Measurements from ENCODE around the gene CNTN5.

CNTN5 gene

DNA sequence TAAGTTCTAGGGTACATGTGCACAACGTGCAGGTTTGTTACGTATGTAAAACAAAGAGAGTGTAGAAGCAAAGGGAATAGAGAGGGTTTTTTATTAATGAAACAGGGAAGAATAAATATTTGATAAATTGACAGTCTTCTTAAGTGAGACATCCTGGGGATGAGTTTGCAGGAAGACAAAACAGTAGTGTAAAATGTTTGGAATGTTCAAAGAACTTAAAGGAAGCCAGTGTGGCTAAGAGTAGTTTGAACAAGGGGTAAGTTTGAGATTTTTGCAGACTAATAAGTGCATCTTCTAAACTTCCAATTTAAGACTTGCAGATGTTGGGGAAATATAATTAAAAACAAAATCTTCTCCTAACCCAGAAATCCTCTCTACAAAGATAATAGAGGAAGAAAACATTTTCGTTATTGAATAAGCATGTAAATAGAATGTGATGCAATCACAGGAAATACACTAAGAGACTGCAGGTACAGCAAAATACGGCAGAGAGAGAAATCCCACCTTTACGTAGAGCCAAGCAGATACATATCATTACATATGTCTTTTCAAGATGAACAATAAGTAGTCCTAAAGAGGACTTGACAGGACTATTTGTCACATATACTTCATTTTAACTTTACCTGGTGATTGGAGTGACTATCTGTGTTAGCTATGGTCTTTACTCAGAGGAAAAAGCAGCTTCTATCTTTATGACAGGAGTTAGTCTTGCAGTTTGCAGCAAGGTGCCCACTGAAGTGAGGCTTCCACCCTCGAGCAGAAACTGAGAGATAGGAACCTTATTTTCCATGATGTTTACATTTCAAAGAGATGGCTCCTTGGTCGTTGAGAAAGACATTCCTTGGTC, 402.1 kb downstream of the CNTN5 start:
- H3K4me3 ChIP-seq (ENCODE audit: low read length) = no peak overlapping the region
- TF ChIP-seq ZNF274 (IDR thresholded peaks at IDR 0.05; ENCODE audit: low read depth, low read length) = no peak

DNA sequence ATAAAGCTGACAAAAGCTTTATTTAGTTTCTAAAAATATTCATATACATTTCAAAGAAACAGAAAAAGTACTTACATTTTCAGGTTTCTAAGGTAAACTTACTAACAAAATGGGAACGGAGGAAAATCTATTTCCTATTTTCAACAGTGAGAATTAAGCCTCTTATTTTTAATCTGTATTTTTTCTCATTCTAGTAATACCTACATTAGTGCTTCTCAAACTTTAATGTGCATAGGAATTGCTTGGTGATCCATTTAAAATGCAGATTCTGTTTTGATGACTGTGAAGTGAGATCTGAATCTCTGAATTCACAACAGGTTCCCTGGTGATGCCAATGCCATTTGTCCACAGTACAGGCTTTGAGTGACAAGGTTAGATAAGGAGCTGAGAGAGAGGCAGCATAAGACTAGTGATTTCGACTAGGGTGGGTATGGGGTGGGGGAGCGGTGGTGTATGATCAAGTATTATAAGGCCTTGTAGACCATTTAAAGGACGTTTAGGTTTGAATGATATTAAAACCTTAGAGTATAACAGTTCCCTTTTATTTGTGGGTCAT, 402.8 kb downstream of the CNTN5 start:
- TF ChIP-seq ZNF274 (IDR thresholded peaks at IDR 0.05; ENCODE audit: low read depth, low read length) = no peak
- H3K4me3 ChIP-seq (ENCODE audit: low read length) = no peak overlapping the region

DNA sequence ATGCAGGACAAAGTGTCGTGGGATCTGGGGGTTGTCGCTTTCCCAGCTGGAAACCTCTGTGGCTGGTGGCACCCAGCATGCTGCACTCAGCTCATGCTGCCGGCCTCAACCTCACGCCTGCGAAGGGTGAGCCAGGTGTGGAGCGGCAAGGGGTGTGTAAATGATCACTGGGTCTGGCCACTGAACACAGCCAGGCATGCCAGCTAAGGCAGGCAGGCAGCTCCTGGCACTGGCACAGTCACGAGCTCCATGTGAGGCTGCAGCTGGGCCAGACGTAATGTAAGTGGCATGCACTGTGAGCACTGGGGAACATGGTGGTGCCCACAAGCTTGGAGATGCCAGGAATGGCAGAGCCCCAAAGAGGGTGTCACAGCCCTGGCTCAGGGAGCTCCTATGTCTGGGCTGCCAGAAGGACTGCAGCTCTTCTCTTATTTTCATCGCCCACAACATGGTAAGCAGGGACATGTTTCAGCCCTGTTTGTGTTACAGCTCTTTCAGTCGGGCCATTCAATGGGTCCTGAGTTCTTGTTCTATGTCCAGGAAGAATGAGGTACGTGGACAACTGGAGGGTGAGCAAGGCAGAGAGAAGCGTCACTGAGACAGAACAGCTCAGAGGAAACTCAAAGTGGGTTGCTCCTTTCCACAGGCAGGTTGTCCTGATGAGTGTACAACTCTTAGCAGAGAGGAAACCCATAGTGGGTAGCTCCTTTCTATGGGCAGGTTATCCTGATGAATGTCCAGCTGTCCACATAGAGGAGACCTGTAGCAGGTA, 403.8 kb downstream of the CNTN5 start:
- H3K4me3 ChIP-seq (ENCODE audit: low read length) = no peak overlapping the region
- TF ChIP-seq ZNF274 (IDR thresholded peaks at IDR 0.05; ENCODE audit: low read depth, low read length) = no peak

DNA sequence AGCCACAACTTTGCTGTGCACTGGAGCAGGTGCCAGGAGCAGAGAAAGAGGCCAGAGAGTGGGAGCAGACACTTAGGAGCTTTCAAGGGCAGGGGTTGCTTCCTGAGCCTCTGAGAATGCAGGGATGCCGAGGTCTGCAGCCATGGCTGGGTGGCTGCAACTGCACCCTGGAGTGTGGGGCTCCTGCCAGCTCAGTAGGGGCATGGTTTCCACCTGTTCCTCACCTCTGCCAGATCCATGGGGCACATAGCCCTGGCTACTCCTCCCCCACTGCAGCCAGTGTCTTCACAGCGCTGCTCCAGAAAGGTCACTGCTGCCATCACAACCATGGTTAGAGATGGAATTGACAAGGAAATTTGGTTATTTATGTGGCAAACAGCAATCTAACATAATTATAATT, 404.8 kb downstream of the CNTN5 start:
- no peak for TF ChIP-seq ZNF274 (IDR thresholded peaks at IDR 0.05; ENCODE audit: low read depth, low read length)

DNA sequence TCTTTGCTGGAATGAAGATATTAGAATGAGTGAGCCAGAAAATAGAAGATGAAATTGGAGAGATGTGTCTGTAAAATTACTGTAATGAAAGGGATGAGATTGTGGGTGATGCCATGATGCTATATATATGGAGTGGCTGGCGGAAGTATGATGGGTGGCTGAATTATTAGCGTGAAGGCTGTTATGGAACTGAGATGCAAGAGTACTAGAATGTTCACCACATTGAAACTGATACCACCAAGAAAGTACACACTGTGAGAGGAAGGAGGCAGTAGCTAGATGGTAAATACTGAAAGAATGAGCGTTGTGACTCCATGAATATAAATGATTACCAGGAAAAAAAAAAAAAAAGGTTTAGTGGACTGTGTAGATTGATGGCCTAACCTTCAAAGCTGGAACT, 411.9 kb downstream of the CNTN5 start:
- no peak overlapping the region for H3K4me3 ChIP-seq (ENCODE audit: low read length)
- no peak for TF ChIP-seq ZNF274 (IDR thresholded peaks at IDR 0.05; ENCODE audit: low read depth, low read length)

More for the DNA sequence above, 404.8 kb downstream of the CNTN5 start:
- no peak overlapping the region for H3K4me3 ChIP-seq (ENCODE audit: low read length)

DNA sequence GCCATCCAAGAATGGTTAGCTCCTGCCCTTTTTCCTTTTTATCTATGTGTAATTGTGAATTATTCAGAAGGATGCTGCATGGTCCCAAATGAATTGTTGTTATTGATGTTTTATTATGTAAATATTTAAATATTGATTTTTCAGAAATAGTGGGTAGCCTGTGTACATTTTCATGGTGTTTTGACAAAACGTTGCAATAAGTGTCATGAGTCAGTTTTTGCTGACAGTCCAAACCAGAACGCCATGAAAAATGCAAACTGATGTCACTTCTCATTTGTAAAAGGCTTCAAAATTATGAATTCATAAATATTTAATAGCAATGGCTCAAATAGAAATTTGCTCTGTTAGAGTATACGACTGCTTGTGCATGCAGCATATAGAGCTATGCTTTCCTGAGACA, 422.5 kb downstream of the CNTN5 start:
- no peak for TF ChIP-seq ZNF274 (IDR thresholded peaks at IDR 0.05; ENCODE audit: low read depth, low read length)
- H3K4me3 ChIP-seq (ENCODE audit: low read length) = no peak overlapping the region

DNA sequence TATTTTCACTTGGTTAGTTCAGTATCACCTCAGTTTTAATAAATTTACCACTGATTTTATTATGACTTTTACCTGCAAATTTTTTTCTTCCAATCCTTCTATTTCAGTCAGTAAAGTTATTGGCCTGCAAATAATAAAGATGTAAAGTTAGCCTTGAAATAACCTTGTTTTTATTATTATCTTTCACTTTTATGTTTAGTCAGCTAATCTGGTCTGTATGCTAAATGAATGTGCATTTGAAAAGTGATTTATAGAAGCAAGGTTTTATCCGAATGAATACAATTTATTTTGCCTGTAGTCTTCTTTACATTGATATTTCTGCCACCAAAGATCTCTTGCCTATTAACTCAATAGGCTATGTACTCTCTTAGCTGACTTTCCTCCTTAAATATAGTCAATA, 425.7 kb downstream of the CNTN5 start:
- TF ChIP-seq ZNF274 (IDR thresholded peaks at IDR 0.05; ENCODE audit: low read depth, low read length) = no peak
- no peak overlapping the region for H3K4me3 ChIP-seq (ENCODE audit: low read length)

DNA sequence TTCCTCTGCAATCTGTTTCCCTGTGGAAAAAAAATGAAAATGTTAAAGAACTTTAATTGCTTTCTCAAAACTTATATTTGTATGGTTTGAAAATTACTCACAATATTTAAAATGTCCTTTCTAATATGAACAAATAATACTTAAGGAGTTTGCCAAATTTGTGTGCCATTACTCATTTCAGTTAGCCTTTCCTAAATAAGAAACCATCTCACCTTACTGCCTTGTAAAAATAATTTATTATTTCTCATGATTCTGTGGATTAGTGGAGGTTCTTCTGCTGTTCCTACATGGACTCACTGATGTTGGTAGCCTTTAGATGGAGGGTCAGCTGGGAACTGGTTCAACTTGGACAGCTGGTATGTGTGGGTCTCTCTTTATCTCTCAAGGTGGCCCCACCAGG, 428.6 kb downstream of the CNTN5 start:
- H3K4me3 ChIP-seq (ENCODE audit: low read length) = no peak overlapping the region
- TF ChIP-seq ZNF274 (IDR thresholded peaks at IDR 0.05; ENCODE audit: low read depth, low read length) = no peak

DNA sequence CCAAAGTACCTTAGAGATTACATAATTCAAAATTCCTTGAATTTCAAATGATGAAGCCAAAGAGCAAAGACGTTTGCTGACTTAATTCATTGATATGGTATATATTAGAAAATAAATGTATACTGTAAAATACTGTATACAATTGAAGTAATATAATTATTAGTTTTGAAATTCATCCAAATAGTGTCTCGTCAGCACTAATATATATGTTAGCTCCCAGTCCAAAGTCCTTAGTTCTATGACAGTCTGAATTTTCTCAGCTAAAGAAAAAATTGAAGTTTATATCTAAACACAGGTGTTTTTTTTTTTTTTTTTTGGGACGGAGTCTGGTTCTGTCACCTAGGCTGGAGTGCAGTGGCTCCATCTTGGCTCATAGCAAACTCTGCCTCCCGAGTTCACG, 431.3 kb downstream of the CNTN5 start:
- no peak for TF ChIP-seq ZNF274 (IDR thresholded peaks at IDR 0.05; ENCODE audit: low read depth, low read length)
- H3K4me3 ChIP-seq (ENCODE audit: low read length) = no peak overlapping the region

DNA sequence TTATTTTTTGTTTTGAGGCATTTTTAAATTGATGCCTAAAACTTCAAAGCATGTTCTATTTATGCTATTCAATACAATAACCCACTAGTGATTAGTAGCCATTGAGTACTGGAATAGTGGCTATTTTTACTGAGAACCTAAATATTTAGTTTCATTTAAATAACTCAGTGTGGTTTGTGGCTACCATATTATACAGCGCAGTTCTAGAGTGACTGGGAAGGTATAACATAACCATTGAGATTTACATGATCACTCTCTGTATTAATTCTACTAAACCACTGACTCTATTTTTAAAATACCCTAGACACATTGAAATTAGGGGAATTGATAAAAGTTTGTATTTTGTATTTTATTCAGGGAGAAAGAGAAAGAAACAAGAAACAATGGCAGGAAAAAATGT, 441.2 kb downstream of the CNTN5 start:
- no peak overlapping the region for H3K4me3 ChIP-seq (ENCODE audit: low read length)
- TF ChIP-seq ZNF274 (IDR thresholded peaks at IDR 0.05; ENCODE audit: low read depth, low read length) = no peak

DNA sequence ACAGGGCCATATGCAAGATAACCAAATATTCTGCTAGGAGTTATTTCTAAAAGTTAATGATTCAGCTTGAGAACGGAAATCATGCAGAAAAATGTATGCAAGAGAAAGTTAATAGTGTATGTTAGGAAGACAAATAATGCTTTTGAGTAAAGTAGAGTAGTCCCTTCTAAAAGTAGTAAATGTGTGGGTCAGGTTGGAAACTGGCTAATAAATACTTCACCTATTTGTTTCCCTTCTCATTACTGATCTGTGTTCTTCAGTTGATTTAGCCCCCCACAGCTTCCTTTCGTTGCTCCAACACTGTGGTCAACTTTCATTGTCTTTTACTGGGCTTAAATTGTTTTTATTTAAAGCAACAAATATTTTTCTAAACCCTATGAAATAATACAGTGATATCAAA, 444.2 kb downstream of the CNTN5 start:
- no peak overlapping the region for H3K4me3 ChIP-seq (ENCODE audit: low read length)
- TF ChIP-seq ZNF274 (IDR thresholded peaks at IDR 0.05; ENCODE audit: low read depth, low read length) = no peak

DNA sequence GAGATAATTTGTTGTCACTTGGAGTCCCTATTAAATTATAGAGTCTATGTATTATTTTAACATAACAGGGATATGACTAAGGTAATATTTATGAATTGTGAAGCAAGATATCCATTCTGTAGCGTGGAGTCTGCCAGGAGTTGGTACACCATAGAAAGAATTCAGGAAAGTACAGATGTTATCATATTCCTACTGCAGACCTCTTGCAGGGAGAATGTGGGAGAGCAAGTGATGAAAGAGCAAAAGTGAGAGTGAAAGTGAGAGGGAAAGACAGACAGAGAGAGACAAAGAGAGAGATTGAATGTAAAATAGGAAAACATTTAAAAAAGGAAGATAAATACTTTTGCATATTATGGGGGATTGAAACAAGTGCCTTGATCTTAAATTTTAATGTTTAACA, 468.8 kb downstream of the CNTN5 start:
- no peak overlapping the region for H3K4me3 ChIP-seq (ENCODE audit: low read length)
- TF ChIP-seq ZNF274 (IDR thresholded peaks at IDR 0.05; ENCODE audit: low read depth, low read length) = no peak

DNA sequence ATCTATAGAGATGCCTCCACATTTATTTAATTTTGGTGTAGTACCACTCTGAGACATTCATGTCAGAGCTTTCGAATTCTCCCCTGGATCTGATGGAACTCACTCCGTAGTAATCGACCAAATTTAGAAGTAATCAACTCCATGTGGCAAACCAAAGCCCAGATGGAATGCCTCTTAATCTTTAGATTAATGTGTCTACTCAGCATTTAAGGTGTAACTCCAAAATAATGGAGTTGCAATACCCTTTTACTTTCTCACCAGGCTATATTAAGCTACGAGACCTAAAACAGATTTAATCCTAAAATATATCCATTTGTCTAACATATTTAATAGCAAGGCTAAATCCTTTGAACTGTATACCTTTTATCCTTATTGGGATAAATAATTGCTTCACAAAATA, 473.3 kb downstream of the CNTN5 start:
- no peak overlapping the region for H3K4me3 ChIP-seq (ENCODE audit: low read length)
- TF ChIP-seq ZNF274 (IDR thresholded peaks at IDR 0.05; ENCODE audit: low read depth, low read length) = no peak

DNA sequence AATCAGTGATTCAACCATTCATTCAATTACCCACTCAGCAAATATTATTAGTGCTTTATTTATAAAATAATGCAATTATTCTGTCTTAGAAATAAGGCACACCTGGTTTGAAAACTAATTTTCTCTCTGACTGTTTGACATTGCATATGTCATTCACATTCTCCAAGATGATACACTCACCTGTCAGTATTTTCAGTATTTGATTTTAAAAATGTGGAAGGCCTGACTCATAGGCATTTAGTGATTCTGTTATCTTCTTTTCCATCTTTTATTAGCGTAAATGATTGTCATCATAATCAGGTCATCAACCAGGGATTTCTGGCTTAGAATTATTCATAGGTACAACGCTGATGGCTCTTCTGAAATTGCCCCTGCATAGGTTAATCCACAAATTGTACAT, 480.9 kb downstream of the CNTN5 start:
- no peak for TF ChIP-seq ZNF274 (IDR thresholded peaks at IDR 0.05; ENCODE audit: low read depth, low read length)
- no peak overlapping the region for H3K4me3 ChIP-seq (ENCODE audit: low read length)

DNA sequence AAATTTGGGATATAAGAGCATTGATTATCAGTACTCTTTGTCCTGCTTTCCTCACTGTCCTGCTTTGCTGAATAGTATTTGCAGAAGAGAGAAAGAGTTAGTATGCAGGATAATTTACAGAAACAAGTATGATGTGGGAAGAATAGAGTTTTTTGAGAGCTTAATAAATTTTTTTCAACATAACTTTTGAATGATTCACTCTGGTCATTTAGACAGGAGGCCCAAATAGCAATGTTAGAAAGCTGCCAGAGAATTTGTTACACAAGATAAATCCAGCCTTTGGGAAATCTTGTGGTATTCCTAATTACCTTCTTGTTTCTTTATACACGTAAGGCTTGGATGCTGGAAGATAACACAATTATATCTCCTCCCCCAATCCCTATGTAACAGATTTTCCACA, 484.6 kb downstream of the CNTN5 start:
- H3K4me3 ChIP-seq (ENCODE audit: low read length) = no peak overlapping the region
- TF ChIP-seq ZNF274 (IDR thresholded peaks at IDR 0.05; ENCODE audit: low read depth, low read length) = no peak
